Islet of Langerhans (tissue), 1 donor: ENCODE results near the gene MTIF2.
"Not testable (repeated sequence)": the region's sequence is repeated elsewhere in the genome, so short reads cannot be mapped to it uniquely, and the experiment has no call there.

Source experiments
- FAIRE-seq: peaks from one replicate; lab custom pipeline; 2011; peaks lifted over from hg19 to GRCh38; lab: Jason Lieb, UNC

MTIF2 gene

DNA sequence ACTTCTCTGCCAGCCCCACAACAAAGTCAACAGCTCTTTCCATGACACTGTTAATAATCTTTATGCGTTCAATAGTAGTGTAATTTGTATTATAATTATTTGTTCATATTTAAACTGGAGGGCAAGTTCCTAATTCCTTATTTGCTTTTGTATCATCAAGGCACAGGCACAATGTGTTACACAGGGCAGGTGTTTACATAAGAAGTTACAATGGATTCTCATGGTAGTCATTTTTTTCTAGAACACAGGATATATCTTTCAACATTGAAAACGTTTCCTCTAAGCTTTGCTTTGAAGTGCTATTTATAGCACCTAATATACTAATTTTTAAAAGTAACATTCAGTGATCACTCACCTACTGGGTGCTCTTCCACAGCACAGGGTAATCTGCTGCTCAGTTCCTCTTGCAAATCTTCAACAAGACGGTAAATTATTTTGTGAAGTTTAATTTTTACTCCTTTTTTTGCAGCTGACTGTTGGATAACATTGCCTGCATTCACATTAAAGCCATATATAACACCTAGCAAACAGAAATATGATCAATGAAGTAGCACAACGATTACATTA lies 29.3 kb downstream of the MTIF2 start:
- FAIRE-seq: no peak

DNA sequence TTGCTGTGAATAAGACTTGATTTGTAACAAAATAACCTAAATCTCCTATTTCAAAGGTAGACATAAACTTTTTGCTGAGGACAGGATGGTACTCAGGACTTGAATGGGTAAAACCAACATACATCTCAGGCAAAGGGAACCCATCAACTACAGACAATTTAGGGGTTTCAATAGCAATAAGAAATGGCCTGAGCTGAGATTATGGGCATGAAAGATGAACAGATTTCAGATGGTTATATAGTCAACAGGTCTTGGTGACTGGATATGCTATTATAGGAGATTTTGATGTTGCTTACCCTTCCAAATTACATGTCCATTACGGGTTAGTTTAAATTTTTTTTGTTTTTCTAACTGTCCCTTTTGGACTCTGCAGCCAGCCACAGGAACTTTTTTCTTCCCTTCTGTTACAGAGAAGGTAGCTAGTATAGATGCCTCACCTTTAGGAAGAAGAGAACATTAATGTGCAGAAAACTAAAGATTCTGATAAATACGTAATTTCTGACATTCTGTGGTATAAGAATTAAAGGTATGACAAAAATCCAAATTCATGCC lies 32.0 kb downstream of the MTIF2 start:
- no peak for FAIRE-seq

DNA sequence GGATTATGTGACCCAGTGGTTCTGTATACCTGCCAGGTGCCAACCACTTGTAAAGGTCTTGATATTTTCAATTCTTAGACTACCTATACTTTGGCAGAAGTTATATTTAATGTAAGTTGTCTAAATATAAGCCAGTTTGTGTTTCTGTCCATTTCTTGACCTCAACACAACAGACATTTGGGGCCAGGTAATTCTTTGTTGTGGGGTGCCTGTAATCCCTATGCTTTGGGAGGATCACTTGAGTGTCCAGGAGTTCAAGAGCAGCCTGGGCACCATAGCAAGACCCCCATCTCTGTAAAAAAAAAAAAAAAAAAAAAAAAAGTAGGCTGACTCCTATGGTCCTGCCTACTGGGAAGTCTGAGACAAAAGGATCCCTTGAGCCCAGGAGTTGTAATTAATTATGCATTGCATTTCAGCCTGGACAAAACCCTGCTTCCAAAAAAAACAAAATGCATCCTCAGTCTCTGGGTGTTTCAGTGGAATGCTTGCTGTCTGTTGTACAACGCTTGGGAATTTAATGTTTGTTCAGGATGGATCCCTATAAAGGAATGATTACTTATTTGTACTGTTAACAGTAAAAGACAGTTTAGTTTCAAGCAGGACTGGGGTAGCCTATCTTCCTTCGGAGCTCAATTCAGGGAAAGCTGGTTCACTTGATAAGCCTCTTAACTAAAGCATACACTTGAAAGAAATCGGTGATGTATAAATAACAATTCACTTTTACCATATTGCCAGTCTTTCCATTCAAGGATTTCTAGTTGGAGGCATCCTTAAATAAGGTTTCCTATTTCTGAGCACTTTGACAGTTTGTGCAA lies 33.1 kb downstream of the MTIF2 start:
- FAIRE-seq: no peak

DNA sequence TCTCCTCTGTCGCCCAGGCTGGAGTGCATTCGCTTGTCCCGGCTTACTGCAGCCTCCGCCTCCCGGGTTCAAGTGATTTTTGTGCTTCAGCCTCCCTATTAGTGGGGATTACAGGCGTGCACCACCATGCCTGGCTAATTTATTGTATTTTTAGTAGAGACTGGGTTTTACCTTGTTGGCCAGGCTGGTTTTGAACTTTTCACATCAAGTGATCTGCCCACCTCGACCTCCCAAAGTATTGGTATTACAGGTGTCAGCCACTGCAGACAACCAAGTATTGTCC lies 35.4 kb downstream of the MTIF2 start:
- FAIRE-seq: no peak

DNA sequence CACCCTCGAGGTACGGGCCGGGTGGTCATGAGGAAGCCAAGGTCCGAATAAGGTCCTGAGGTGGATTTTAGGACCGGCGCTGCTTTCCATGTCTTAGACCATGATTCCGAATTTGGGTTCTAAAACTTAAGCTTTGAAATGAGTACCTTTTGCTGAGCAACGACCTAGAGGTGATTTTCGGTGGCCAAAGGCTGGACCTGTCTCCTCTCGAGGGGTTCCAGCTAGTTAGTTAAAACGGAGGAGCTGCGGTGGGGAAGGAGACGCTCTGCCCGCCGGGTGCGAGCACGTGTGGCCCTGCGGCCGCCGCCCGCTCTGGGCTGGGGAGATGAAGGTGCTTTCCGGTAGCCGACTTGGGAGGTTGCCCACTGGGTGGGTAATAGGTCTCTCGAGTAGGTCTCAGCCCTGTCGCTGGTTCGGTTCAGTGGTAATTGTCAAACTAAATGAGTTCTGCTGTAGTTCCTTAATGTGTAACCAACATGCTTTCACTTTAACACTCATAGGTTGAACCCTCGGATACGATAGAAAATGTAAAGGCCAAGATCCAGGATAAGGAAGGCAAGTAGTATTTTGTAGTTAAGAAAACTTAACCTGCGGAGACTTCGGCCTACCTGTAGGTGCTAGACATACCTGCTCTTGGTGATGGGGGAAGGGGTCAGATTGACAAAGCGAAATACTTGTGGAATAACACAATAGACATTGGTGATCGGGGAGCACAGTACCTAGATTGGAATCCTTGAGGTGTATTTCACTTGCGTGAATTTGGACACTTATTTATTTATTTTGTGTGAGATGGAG lies 36.0 kb downstream of the MTIF2 start:
- no peak for FAIRE-seq

DNA sequence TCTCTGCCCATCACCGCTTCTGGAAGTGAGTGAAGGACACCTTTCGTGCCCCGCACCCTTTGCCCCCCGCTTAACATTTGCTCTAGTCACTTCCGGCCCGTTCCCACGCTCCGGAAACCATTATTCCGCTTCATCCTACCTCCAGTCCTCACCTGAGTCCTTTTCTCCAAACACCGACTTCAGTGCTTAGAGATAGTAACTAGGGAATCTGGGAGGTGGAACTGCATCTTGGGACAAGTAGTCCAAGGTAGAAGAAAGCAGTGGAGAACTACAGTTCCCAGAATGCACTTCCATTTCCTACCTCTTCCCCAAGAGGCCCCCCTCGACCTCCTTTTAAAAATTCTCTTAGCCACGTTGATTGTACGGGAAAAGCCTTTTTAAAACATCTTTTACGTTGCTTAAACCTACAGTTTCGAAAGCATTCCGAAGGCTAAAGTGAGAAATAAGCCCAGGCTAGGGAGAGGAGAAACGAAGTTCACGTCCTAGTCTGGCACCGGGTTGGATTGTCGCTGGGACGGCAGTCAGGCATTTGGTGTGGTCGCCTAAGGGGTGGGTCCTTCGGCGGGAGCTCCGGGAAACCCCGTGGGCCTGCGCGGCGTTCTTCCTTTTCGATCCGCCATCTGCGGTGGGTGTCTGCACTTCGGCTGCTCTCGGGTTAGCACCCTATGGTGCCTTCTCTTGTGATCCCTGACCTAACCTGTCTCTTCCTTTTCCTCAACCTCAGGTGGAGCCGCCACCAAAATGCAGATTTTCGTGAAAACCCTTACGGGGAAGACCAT lies 36.8 kb downstream of the MTIF2 start, which contains the start of the genes CLHC1 and RPS27A:
TSS of gene CLHC1 (minus strand) at position 210 of the 779 bp plus-strand sequence. CDS start 9,882 bp downstream, outside the sequence.
TSS of gene RPS27A (plus strand) at position 605 of the 779 bp plus-strand sequence. CDS start at position 742, 137 bp downstream.
- FAIRE-seq: peak; percentile 95

DNA sequence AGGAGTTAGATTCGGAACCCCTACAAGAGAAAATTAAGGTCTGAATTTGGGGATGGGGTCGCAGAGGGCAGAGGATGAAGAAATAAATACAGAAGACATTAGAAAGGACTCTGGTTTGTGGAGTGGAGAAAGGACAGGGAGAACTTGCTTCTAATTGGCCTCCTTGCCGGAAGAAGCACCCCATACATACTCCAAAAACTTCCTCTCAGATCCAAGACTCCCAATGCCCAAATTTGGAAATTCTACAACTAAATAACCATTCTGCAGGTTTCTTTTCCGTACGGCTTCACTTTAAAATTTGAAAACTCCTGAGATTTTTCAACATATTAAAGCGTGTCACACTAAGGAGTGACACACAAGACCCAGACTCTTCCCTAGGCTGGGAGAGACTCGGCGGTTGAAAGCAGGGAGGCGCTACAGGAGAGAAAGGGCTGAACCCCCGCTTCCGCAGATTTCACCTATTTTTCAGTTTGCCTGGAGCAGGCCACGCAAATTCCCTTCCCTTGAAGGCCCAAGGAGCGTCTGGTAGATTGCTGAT lies 37.4 kb downstream of the MTIF2 start:
- no peak for FAIRE-seq

DNA sequence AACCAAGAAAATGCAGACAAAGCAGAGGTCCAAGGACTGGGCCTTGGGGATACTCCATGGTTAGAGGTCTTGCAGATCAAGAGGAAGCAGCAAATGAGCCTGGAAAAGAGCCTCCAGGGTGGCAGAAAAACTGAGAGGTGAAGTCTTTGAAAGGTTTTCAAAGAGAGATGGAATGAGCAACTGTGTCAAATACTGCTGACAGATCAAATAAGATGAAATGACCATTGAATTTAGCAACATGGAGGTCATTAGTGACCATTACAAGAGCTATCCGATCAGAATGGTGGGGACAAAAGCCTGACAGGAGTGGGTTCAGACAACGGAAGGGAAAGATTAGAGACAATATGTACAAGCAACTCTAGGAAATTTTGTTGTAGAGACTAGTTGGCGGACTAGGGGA lies 38.5 kb downstream of the MTIF2 start:
- FAIRE-seq: no peak

DNA sequence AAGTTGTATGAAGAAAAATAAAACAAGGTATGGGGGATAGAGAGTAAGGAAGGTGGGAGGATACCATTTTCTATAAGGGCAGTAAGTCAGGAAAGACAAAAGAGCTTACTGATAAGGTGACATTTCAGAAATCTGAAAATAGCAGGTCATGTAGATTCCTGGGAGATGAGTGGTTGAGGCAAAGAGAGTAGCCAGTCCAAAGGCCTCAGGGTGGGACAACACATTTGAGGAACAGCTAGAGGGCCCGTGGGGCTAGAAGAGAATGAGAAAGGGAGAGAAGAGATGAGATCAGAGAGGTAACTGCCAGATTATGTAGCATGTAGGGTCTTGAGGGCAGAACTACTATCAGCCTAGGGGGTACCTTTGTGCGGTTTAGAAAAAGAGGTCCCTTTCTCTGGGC lies 39.8 kb downstream of the MTIF2 start:
- no peak for FAIRE-seq

DNA sequence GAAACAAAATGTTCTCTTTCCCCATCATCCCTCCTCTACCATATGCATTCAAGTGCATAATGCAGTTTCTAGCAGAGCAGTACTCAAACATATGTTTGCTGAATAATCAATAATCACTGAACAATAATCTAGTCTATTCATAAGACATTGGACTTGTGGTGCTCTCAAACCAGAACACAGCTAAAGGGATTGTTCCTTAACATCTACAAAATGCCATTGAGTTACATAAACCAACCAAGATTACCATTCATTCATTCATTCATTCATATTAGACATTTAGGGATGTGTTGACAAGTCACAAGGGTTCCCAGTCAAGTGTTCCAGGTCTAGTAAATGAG lies 40.8 kb downstream of the MTIF2 start:
- FAIRE-seq: no peak

DNA sequence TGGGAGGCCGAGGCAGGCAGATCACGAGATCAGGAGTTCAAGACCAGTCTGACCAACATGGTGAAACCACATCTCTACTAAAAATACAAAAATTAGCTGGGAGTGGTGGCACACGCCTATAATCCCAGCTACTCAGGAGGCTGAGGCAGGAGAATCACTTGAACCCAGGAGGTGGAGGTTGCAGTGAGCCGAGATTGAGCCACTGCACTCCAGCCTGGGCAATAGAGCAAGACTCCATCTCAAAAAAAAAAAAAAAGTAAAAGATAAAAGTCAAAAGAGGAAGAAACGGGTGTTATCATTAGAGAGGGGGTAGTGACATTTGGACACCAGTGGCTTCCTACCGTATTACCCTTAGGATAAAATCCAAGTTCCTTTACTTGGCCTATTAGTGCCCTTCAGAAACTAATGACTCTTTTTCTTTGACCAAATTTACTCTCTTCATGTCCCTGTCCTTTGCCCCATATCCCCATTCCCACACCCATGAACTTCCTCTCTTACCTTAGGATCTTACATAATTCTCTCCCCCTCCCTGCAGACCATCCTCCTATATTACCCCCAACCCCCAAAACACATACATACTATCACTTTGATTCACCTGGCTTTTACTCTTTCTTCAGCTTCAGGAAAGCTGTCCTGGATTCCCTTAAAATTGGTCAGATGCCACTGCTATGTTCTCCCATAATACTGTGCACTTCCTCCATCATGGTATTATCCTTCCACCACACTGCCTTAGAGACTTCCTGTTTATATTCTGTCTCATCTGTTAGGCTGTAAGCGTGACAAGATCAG lies 41.4 kb downstream of the MTIF2 start:
- not testable (repeated sequence) for FAIRE-seq

DNA sequence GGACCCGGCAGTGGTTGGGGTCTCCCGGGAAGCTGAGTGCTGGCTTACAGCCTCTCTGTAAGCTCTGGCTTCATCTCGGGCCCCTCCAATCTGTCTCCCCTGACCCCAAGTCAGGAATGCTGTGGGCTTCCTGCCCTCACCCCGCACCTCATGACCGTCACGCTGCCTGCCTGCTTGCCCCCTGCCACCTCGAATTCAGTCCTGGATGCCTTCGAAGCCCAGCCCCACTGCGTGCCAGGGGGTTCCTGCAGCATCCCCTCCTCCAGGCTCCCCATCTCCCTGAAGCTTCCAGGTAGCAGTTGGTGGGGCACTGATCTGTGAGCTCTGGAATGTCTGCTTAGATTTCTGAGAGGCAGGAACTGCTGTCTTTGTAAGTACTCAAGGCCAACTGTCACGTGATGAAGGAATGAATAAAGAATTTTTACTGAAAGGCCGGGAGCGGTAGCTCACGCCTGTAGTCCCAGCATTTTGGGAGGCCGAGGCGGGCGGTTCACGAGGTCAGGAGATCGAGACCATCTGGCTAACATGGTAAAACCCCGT lies 43.5 kb downstream of the MTIF2 start:
- no peak for FAIRE-seq

DNA sequence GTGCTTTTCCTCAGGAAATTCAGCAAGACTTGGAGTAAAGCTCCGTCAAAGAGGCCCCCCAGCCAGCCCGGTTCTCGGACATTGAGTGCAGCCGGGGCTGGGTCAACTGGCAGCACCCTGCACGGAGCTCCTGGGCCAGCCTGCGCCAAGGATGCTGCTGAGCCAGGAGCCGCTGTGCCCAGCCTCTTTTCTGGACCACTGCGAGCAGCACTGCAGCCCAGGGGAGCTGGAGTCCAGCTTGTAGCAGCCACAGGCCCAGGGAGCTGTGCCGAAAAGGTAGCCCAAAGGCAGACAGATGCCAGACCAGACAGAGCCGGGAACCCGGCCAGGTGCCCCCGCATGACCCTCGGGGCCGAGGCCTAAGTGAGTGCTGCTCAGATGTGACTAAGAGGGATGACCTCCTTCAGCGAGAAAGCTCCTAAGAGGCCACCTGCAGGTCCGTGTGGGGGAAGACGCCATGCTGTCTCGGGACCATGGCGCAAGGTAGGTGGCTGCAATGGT lies 44.2 kb downstream of the MTIF2 start:
- FAIRE-seq: no peak

DNA sequence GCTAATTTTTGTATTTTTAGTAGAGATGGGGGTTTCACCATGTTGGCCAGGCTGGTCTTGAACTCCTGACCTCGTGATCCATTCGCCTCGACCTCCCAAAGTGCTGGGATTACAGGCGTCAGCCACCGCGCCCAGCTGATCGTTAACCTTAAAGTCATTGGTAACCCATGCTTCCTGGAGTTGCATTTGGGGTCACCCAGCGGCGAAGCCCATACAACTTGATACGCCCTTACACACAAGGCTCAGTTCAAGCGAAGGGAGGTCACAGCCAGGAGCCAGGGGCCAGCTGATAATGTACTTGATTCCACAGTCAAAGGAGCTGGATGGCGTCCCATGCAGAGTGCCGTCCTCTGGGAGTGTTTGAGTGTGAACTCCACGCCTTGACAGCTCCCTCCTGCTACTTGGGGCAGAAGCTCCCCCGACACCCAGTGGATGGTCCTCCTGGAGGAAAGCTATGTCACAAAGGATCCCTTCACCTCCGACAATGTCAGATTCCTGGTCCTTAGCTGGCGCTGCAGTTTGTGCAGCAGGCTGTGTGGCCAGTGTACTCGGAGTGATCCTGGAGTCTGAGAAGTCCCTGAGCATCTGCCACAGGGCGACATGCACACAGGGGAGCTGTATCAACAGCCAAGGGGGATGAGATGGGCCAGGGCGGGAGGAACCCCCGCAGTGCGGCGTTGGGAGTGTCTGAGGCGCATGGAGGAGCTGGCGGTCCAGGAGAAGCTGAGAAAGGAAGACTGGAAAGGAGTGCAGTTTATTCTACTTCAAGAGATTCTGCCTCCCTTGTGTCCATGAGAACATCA lies 44.9 kb downstream of the MTIF2 start:
- no peak for FAIRE-seq

DNA sequence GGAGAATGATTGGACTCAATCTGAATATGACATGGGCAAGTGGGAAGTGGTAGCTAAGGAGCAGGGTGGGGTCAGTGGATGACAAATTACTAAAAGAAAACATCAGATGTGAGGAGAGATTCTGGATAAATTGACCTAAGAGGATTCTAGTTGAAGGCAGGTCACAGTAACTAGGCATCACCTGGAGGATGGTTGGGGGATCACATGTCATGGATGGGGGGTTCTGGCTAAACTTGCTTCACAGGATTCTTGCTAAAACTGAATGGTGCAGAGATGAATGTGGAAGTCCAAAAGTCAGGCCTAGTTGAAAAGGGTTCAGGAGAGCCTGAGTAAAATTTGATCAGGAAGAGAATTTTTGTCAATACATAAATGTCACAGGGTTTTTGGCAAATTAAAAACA lies 55.2 kb downstream of the MTIF2 start:
- no peak for FAIRE-seq

DNA sequence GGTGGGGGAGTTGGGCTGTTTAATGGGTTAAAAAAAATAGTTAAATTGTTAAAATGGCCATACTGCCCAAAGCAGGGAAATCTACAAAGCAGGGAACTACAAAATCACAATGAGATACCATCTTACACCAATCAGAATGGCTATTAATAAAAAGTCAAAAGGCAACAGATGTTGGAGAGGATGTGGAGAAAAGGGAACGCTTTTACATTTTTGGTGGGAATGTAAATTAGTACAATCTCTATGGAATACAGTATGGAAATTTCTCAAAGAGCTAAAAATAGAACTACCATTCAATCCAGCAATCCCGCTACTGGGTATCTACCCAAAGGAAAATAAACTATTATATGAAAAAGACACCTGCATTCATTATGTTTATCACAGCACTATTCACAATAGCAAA lies 64.1 kb downstream of the MTIF2 start:
- no peak for FAIRE-seq

DNA sequence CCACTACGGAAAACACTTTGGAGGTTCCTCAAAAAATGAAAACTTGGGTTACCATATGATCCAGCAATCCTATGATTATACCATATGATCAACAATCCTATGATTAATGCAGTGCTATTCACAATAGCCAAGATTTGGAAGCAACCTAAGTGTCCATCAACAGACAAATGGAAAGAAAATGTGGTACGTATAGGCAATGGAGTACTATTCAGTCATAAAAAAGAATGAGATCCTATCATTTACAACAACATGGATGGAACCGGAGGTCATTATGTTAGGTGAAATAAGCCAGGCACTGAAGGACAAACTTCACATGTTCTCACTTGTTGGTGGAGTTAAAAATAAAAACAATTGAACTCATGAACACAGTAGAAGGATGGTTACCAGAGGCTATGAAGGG lies 64.5 kb downstream of the MTIF2 start:
- FAIRE-seq: no peak

DNA sequence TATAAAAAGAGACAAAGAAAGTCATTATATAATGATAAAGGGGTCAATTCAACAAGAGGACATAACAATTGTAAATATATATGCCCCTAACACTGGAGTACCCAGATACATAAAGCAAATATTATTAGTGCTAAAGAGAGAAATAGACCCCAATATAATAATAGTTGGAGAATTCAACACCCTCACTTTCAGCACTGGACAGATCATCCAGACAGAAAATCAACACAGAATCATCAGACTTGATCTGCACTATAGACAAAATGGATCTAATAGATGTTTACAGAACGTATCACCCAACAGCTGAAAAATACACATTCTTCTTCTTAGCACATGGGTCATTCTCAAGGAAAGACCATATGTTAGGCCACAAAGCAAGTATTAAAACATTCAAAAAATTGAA lies 68.6 kb downstream of the MTIF2 start:
- FAIRE-seq: no peak

DNA sequence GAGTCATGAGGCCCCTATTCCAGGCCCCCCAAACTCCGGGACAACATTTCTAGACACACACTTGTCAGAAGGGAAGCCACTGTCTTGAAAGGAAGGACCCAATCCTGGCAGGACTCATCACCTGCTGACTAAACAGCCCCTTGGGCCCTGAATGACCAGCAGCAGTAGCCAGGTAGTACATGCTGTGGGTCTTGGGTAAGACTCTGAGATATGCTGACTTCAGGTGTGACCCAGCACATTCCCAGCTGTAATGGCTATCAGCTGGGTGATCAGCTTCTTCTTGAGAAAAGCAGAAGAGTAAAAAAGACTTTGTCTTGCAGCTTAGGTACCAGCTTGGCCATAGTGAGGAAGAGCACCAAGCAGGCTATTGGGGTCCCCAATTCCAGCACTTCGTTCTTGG lies 72.5 kb downstream of the MTIF2 start:
- FAIRE-seq: no peak

DNA sequence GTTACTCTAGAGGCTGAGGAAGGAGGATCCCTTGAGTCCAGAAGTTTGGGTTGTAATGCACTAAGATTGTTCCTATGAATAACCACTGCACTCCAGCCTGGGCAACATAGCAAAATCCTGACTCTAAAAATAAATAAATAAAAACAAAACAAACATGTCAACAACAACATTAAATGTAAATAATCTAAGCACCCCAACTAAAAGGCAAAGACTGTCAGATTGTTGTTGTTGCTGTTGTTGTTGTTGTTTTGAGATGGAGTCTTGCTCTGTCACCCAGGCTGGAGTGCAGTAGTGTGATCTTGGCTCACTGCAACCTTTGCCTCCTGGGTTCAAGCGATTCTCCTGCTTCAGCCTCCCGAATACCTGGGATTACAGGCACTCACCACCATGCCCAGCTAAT lies 77.1 kb downstream of the MTIF2 start:
- not testable (repeated sequence) for FAIRE-seq
